Mucosa of stomach (tissue), 1 donor: ENCODE data around the gene ANKRD10.

Experiments used
- H3K27me3 ChIP-seq: one replicate; pipeline ENCODE4 v1.7.0; 2013; ENCODE audit warnings: mild to moderate bottlenecking, low read length; ENCODE audit not compliant: control insufficient read depth, insufficient read depth
- H3K36me3 ChIP-seq: one replicate; pipeline ENCODE4 v1.7.0; 2013; ENCODE audit warnings: low read length; ENCODE audit not compliant: control insufficient read depth, insufficient read depth
- H3K4me1 ChIP-seq: one replicate; pipeline ENCODE4 v1.7.0; 2013; ENCODE audit warnings: mild to moderate bottlenecking, low read length; ENCODE audit not compliant: control insufficient read depth, insufficient read depth
- H3K4me3 ChIP-seq: one replicate; pipeline ENCODE4 v1.7.0; 2013; ENCODE audit warnings: low read length
- H3K9ac ChIP-seq: one replicate; pipeline ENCODE4 v1.7.0; 2013; ENCODE audit warnings: mild to moderate bottlenecking, low read length, moderate library complexity
- H3K9me3 ChIP-seq: one replicate; pipeline ENCODE4 v1.7.0; 2013; ENCODE audit warnings: mild to moderate bottlenecking, low read length, moderate library complexity; ENCODE audit not compliant: control insufficient read depth
- donor health status: Pancreatic carcinoma.

The ANKRD10 gene

GRCh38 chr13:110863685-110864084 is 51.2 kb downstream of the ANKRD10 start:
- Histone ChIP-seq H3K27me3 (no peaks in the 10 kb centered on the region), H3K4me1 (no peaks in the 10 kb centered on the region), H3K9ac (no peak overlapping the region), H3K4me3 (no peak overlapping the region), H3K9me3 (no peaks in the 10 kb centered on the region), H3K36me3 (no peaks in the 10 kb centered on the region)

GRCh38 chr13:110860983-110861382 is 53.9 kb downstream of the ANKRD10 start:
- H3K4me3 ChIP-seq: no peak overlapping the region
- no peaks in the 10 kb centered on the region for H3K9me3 ChIP-seq
- no peaks in the 10 kb centered on the region for H3K4me1 ChIP-seq
- H3K9ac ChIP-seq: no peak overlapping the region
- H3K36me3 ChIP-seq: no peaks in the 10 kb centered on the region
- H3K27me3 ChIP-seq: no peaks in the 10 kb centered on the region

DNA sequence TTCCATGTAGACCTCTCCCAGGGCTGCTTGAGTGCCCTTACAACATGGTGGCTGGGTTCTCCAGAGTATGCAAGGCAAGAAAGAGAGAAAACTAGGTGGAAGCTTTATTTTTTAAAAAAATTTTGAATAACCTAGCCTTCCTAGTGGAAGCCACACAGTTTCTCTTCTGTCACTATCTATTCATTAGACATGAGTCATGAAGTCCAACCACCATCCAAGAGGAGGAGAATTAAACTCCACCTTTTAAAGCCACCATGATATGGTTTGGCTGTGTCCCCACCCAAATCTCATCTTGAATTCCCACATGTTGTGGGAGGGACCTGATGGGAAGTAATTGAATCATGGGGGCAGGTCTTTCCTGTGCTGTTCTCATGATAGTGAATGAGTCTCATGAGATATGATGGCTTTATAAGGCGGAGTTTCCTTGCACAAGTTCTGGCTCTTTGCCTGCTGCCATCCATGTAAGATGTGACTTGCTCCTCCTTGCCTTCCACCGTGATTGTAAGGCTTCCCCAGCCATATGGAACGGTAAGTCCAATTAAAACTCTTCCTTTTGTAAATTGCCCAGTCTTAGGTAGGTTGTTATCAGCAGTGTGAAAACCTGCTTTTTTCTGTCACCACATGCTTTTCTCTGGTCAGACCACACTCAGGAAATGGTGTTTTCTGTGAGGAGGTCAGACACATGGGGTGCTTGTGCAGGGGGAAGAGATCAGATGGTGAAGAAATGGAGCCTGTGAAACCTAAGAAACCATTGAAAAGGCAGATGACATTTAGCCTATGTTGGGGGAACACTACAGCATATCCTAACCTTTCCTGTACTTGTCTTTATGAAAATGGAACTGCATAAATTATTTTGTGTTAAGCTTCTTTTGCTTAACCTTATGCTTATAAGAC is 57.7 kb downstream of the ANKRD10 start:
- H3K4me1 ChIP-seq: no peaks in the 10 kb centered on the region
- no peaks in the 10 kb centered on the region for H3K27me3 ChIP-seq
- no peaks in the 10 kb centered on the region for H3K9me3 ChIP-seq
- no peak overlapping the region for H3K4me3 ChIP-seq
- H3K36me3 ChIP-seq: no peaks in the 10 kb centered on the region
- no peak overlapping the region for H3K9ac ChIP-seq

GRCh38 chr13:110855363-110855762 is 59.5 kb downstream of the ANKRD10 start:
- no peaks in the 10 kb centered on the region for H3K9me3 ChIP-seq
- no peak overlapping the region for H3K9ac ChIP-seq
- no peaks in the 10 kb centered on the region for H3K4me1 ChIP-seq
- no peak overlapping the region for H3K4me3 ChIP-seq
- no peaks in the 10 kb centered on the region for H3K36me3 ChIP-seq
- H3K27me3 ChIP-seq: peaks cover 7% of the 10 kb centered on the region

DNA sequence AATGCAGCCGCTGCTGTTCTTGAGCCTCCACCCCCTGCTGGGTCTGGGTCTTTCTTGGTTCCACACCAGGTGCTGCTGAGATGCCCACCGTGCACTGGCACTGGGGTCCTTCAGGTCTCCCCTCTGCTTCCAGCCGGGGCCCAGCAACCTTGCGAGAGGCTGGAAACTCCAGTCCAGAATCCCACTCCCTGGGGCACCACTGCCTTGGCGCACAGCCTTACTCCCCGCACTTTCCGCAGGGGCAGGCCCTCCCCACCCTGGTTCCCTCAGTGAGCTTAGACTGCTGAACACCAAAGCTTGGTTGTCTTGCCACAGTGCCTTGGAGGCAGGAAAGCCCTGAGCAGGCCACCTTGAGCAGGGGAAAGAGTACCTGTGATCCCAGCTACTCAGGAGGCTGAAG is 60.0 kb downstream of the ANKRD10 start:
- peaks cover 11% of the 10 kb centered on the region for H3K27me3 ChIP-seq
- H3K4me3 ChIP-seq: no peak overlapping the region
- H3K36me3 ChIP-seq: no peaks in the 10 kb centered on the region
- no peaks in the 10 kb centered on the region for H3K4me1 ChIP-seq
- no peak overlapping the region for H3K9ac ChIP-seq
- no peaks in the 10 kb centered on the region for H3K9me3 ChIP-seq

DNA sequence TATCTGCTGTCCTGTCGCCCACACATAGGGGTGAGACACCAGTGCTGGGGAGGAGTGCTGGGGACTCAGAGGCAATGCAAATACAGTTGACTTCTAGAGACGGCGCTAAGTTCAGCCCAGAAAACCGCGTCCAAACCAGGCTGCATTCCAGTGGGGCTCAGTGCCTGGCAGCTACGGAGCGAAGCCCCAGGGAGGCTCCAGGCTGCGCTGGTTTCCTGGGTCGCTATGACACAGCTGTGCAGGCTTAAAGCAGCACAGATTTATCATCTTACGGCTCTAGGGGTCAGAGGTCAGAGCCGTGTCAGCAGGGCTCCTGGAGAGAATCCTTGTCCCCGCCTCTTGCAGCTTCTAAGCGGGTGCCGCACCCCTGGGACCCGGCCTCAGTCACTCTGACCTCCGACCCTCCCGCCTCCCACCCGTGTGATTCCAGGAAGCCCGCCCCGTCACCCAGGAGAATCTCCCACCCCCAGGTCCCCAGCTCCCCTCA is 61.6 kb downstream of the ANKRD10 start:
- no peak overlapping the region for H3K4me3 ChIP-seq
- no peak overlapping the region for H3K9ac ChIP-seq
- no peaks in the 10 kb centered on the region for H3K4me1 ChIP-seq
- peaks cover 11% of the 10 kb centered on the region for H3K27me3 ChIP-seq
- no peaks in the 10 kb centered on the region for H3K9me3 ChIP-seq
- H3K36me3 ChIP-seq: no peaks in the 10 kb centered on the region

- peaks cover 11% of the 10 kb centered on the region for H3K27me3 ChIP-seq
- no peaks in the 10 kb centered on the region for H3K36me3 ChIP-seq
- H3K4me3 ChIP-seq: no peak overlapping the region
- H3K9me3 ChIP-seq: no peaks in the 10 kb centered on the region
- no peaks in the 10 kb centered on the region for H3K4me1 ChIP-seq
- no peak overlapping the region for H3K9ac ChIP-seq
These were observed 64.0 kb downstream of the ANKRD10 start for GRCh38 chr13:110850840-110851239.

DNA sequence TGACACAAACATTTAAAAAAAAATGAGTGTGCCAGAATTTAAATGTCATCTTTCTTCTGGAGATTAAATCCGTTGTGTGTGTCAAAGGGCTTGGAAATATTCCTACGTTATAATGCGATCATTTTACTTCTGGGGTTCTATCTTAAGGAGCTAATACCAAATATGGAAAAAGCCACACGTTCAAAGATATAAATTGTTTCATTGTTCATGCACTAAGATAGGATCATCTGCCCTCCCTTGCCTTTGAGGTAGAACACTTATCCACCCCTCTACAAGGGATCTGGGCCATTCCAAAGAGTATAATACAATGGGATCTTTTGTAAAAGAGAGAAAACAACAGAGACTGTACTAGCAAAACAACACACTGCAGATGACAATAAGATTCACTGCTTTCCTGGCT is 64.9 kb downstream of the ANKRD10 start:
- H3K4me3 ChIP-seq: no peak overlapping the region
- H3K4me1 ChIP-seq: no peaks in the 10 kb centered on the region
- H3K9me3 ChIP-seq: no peaks in the 10 kb centered on the region
- peaks cover 11% of the 10 kb centered on the region for H3K27me3 ChIP-seq
- H3K9ac ChIP-seq: no peak overlapping the region
- H3K36me3 ChIP-seq: no peaks in the 10 kb centered on the region

DNA sequence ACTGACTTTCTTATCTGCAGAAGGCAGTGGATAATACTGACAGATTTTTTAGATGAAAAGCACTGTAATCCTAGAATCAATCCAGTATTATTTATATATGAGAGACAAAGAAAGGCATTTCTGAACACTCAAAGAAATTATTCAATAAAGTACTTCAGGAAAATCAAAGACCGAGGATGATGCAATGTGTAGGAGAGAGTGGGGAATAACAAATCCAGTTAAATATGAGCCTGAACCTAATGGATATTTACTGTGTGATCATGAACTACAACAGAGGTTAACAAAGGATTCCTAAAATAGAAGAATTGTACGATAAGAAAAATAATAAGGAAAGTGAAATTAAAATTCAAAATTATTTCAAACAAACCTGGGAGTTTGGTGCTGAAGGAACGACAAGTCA is 69.3 kb downstream of the ANKRD10 start:
- Histone ChIP-seq H3K36me3 (no peaks in the 10 kb centered on the region), H3K9ac (no peak overlapping the region), H3K27me3 (peaks cover 12% of the 10 kb centered on the region), H3K9me3 (no peaks in the 10 kb centered on the region), H3K4me1 (no peaks in the 10 kb centered on the region), H3K4me3 (no peak overlapping the region)

- Histone ChIP-seq H3K9ac (no peak overlapping the region), H3K4me1 (no peaks in the 10 kb centered on the region), H3K27me3 (peaks cover 6% of the 10 kb centered on the region), H3K9me3 (no peaks in the 10 kb centered on the region), H3K4me3 (no peak overlapping the region), H3K36me3 (no peaks in the 10 kb centered on the region)
These were observed 73.0 kb downstream of the ANKRD10 start for GRCh38 chr13:110841846-110842245.

- H3K9me3 ChIP-seq: no peaks in the 10 kb centered on the region
These were observed 73.5 kb downstream of the ANKRD10 start for GRCh38 chr13:110841406-110841805.

GRCh38 chr13:110838867-110839538 is 75.9 kb downstream of the ANKRD10 start:
- peaks cover 7% of the 10 kb centered on the region for H3K27me3 ChIP-seq
- H3K9me3 ChIP-seq: no peaks in the 10 kb centered on the region
- H3K9ac ChIP-seq: no peak overlapping the region
- H3K4me3 ChIP-seq: no peak overlapping the region
- no peaks in the 10 kb centered on the region for H3K4me1 ChIP-seq
- H3K36me3 ChIP-seq: no peaks in the 10 kb centered on the region

More at GRCh38 chr13:110841406-110841805, 73.5 kb downstream of the ANKRD10 start:
- no peaks in the 10 kb centered on the region for H3K4me1 ChIP-seq
- no peak overlapping the region for H3K4me3 ChIP-seq
- no peaks in the 10 kb centered on the region for H3K36me3 ChIP-seq
- H3K9ac ChIP-seq: no peak overlapping the region
- peaks cover 6% of the 10 kb centered on the region for H3K27me3 ChIP-seq
